Neuronal stem cell (in vitro differentiated cells): Measurements from ENCODE around the gene MTAP.
A peak's percentile ranks its signal among the peaks of the same experiment; 100 is the strongest.

Experiments used
- DNase-seq: peaks from one replicate; pipeline ENCODE4 v3.0.0-alpha.2; 2013; ENCODE audit warnings: low spot score
- H2AFZ ChIP-seq: one replicate; pipeline ENCODE4 v1.6.1; 2013; ENCODE audit warnings: mild to moderate bottlenecking, low read length, inconsistent platforms
- H2AK5ac ChIP-seq: 2 replicates; pipeline ENCODE4 v1.6.1; 2013; ENCODE audit warnings: low read depth, mild to moderate bottlenecking, inconsistent platforms, low read length, moderate library complexity, mixed read lengths
- H2BK120ac ChIP-seq: 2 replicates; pipeline ENCODE4 v1.6.1; 2013; ENCODE audit warnings: low read depth, mild to moderate bottlenecking, inconsistent platforms, low read length, moderate library complexity, mixed read lengths
- H2BK12ac ChIP-seq: one replicate; pipeline ENCODE4 v1.6.1; 2013; ENCODE audit warnings: low read length, inconsistent platforms
- H2BK15ac ChIP-seq: 2 replicates; pipeline ENCODE4 v1.6.1; 2013; ENCODE audit warnings: mild to moderate bottlenecking, low read length, inconsistent platforms, mixed read lengths
- H2BK5ac ChIP-seq: one replicate; pipeline ENCODE4 v1.6.1; 2013; ENCODE audit warnings: inconsistent platforms, mild to moderate bottlenecking, low read length, moderate library complexity
- H3K14ac ChIP-seq: one replicate; pipeline ENCODE4 v1.6.1; 2013; ENCODE audit warnings: low read length, inconsistent platforms
- H3K18ac ChIP-seq: 2 replicates; pipeline ENCODE4 v1.6.1; 2013; ENCODE audit warnings: low read length, inconsistent platforms
- H3K23ac ChIP-seq: 2 replicates; pipeline ENCODE4 v1.6.1; 2013; ENCODE audit warnings: low read depth, mild to moderate bottlenecking, mixed read lengths, low read length, inconsistent platforms; ENCODE audit not compliant: poor library complexity
- H3K27ac ChIP-seq: replicated peaks from 3 replicates; pipeline ENCODE4 v1.5.1; 2013; ENCODE audit warnings: low read length, inconsistent platforms
- H3K27me3 ChIP-seq, 3 experiments: 2 replicates each; pipeline ENCODE4 v1.6.1; 2013; ENCODE audit warnings: low read length in 3 of 3, mild to moderate bottlenecking in 2 of 3, inconsistent platforms in 1 of 3, low read depth in 1 of 3, mixed read lengths in 1 of 3, moderate library complexity in 1 of 3; ENCODE audit not compliant: control insufficient read depth in 3 of 3, insufficient read depth in 3 of 3
- H3K36me3 ChIP-seq, 2 donors: replicated peaks in 1 of 2; 2 replicates each; pipeline ENCODE4 v1.6.1; 2013; ENCODE audit warnings: low read length in 2 of 2; ENCODE audit not compliant: control insufficient read depth in 2 of 2, insufficient read depth in 2 of 2
- H3K4ac ChIP-seq: 2 replicates; pipeline ENCODE4 v1.6.1; 2013; ENCODE audit warnings: inconsistent platforms, mild to moderate bottlenecking, low read length, moderate library complexity
- H3K4me1 ChIP-seq, 2 donors: 1 replicate in 1 of 2; 2 replicates in 1 of 2; pipeline ENCODE4 v1.6.1; 2013; ENCODE audit warnings: low read length in 2 of 2, low read depth in 1 of 2; ENCODE audit not compliant: control insufficient read depth in 2 of 2, insufficient read depth in 1 of 2
- H3K4me2 ChIP-seq: one replicate; pipeline ENCODE4 v1.6.1; 2013; ENCODE audit warnings: mild to moderate bottlenecking, low read length, inconsistent platforms; ENCODE audit not compliant: insufficient read depth, poor library complexity, severe bottlenecking
- H3K4me3 ChIP-seq, 2 donors: 2 replicates each; pipeline ENCODE4 v1.5.1; 2013; ENCODE audit warnings: low read length in 2 of 2, mild to moderate bottlenecking in 2 of 2, inconsistent platforms in 1 of 2, moderate library complexity in 1 of 2
- H3K79me1 ChIP-seq: one replicate; pipeline ENCODE4 v1.6.1; 2013; ENCODE audit warnings: low read depth, mild to moderate bottlenecking, inconsistent platforms, low read length, moderate library complexity
- H3K9ac ChIP-seq: one replicate; pipeline ENCODE4 v1.6.1; 2013; ENCODE audit warnings: mild to moderate bottlenecking, low read depth, low read length, inconsistent platforms; ENCODE audit not compliant: poor library complexity
- H3K9me3 ChIP-seq, 2 donors: replicated peaks in 1 of 2; 2 replicates each; pipeline versions ENCODE3 to v1.6.1; 2013; ENCODE audit warnings: low read length in 2 of 2, mild to moderate bottlenecking in 2 of 2, inconsistent platforms in 1 of 2, low read depth in 1 of 2, mixed read lengths in 1 of 2, moderate library complexity in 1 of 2; ENCODE audit not compliant: control insufficient read depth in 2 of 2, insufficient read depth in 1 of 2
- H4K8ac ChIP-seq: one replicate; pipeline ENCODE4 v1.6.1; 2013; ENCODE audit warnings: low read depth, mild to moderate bottlenecking, inconsistent platforms, low read length, moderate library complexity
- H4K91ac ChIP-seq: one replicate; pipeline ENCODE4 v1.6.1; 2013; ENCODE audit warnings: low read length, low read depth, mild to moderate bottlenecking, inconsistent platforms; ENCODE audit not compliant: poor library complexity
- WGBS, 2 donors: extraction: QIAGEN DNeasy Blood & Tissue Kit; methylation state at CpG; one replicate each; pipeline ENCODE4 v1.1.7; 2013; ENCODE audit warnings: missing lambda C conversion rate in 2 of 2, mixed read lengths in 1 of 2; ENCODE audit not compliant: insufficient read length in 2 of 2, insufficient replicate concordance in 1 of 2; ENCODE audit errors: extremely low coverage in 2 of 2; 5-methylcytosine and 5-hydroxymethylcytosine counted together

MTAP gene

DNA sequence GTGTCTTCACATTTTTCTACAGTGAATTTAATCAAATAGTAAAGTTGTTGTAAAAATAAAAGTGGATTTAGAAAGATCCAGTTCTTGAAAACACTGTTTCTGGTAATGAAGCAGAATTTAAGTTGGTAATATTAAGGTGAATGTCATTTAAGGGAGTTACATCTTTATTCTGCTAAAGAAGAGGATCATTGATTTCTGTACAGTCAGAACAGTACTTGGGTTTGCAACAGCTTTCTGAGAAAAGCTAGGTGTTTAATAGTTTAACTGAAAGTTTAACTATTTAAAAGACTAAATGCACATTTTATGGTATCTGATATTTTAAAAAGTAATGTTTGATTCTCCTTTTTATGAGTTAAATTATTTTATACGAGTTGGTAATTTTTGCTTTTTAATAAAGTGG lies 60.4 kb downstream of the MTAP start:
- Histone ChIP-seq H2BK12ac (no peak overlapping the region), H2AFZ (no peak overlapping the region), H3K4me2 (no peak overlapping the region), H3K9me3 (peaks cover 3% of the 10 kb centered on the region in 2 donors), H2AK5ac (no peak overlapping the region), H3K4me1 (no peaks in the 10 kb centered on the region), H3K18ac (no peak overlapping the region), H3K4ac (no peak overlapping the region), H3K36me3 (peaks cover 9 to 100% of the 10 kb centered on the region in 2 donors), H3K79me1 (no peaks in the 10 kb centered on the region), H3K23ac (no peak overlapping the region), H3K27me3 (no peaks in the 10 kb centered on the region), H2BK15ac (no peak overlapping the region), H4K8ac (no peak overlapping the region), H3K14ac (no peak overlapping the region), H2BK5ac (no peak overlapping the region), H4K91ac (no peak overlapping the region), H2BK120ac (no peak overlapping the region), H3K27ac (no peak overlapping the region), H3K4me3 (no peak overlapping the region), H3K9ac (no peak overlapping the region)
- WGBS, 2 donors = 100% methylated on average over 1 of the region's 1 CpG; no CpG with 5 or more reads in 1 of the 2 donors
- no peak for DNase-seq

DNA sequence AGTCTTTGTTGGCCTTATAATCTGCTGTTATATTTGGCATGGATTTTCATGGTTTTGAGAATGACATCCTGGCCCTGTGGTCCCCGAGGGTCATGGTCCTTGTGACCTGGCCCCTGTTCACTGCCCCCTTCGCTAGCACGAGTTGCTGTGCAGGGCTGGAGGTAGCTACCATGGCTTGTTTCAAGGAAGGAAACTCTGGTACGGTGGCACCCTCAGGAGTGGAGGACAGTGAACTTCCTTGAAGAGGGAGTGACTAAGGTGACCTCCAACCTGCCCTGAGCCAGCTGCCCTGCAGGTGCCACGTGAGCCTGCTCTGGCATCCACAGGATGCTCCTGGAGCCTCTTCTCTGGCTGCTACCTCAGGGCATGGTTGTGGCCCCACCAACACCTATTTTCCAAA lies 62.1 kb downstream of the MTAP start:
- no peak overlapping the region for H2BK120ac ChIP-seq
- DNase-seq = no peak
- no peaks in the 10 kb centered on the region for H3K79me1 ChIP-seq
- no peak overlapping the region for H3K4me2 ChIP-seq
- H2AK5ac ChIP-seq = no peak overlapping the region
- H3K4me3 ChIP-seq = no peak overlapping the region
- no peak overlapping the region for H2BK5ac ChIP-seq
- no peaks in the 10 kb centered on the region for H3K27me3 ChIP-seq
- H4K8ac ChIP-seq = no peak overlapping the region
- no peak overlapping the region for H2BK12ac ChIP-seq
- H3K23ac ChIP-seq = no peak overlapping the region
- no peak overlapping the region for H2BK15ac ChIP-seq
- H4K91ac ChIP-seq = no peak overlapping the region
- no peaks in the 10 kb centered on the region for H3K4me1 ChIP-seq
- H3K9me3 ChIP-seq = peaks cover 3% of the 10 kb centered on the region in 2 donors
- H3K18ac ChIP-seq = peak overlapping the region; percentile 32
- H3K27ac ChIP-seq = no peak overlapping the region
- no peak overlapping the region for H3K9ac ChIP-seq
- H2AFZ ChIP-seq = no peak overlapping the region
- no CpG with 5 or more reads among the region's 5 CpGs for WGBS, 2 donors
- peak overlapping the region; percentile 41 for H3K14ac ChIP-seq
- H3K4ac ChIP-seq = no peak overlapping the region
- peaks cover 9 to 100% of the 10 kb centered on the region in 2 donors for H3K36me3 ChIP-seq

DNA sequence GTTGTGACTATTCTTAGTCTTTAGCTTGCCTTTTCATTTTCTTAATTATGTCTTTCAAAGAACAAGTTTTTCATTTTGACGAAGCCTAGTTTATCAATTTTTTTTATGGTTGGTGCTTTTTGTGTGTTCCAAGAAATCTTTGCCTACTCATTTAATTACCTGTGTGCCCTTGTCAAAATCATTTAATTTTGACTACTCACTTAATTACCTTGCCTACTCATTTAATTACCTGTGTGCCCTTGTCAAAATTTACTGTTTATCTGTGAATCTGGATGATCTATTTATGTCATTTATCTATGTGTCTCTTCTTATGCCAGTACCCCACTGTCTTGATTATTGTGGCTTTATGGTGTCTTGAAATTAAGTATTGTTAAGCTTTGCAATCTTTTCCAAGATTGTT lies 63.9 kb downstream of the MTAP start:
- Histone ChIP-seq H2BK12ac (no peak overlapping the region), H3K79me1 (no peaks in the 10 kb centered on the region), H3K27ac (no peak overlapping the region), H2BK120ac (no peak overlapping the region), H3K18ac (no peak overlapping the region), H2AK5ac (no peak overlapping the region), H3K4me2 (no peak overlapping the region), H2BK5ac (no peak overlapping the region), H3K4me1 (no peaks in the 10 kb centered on the region), H3K23ac (no peak overlapping the region), H3K9me3 (peaks cover 3% of the 10 kb centered on the region in 2 donors), H3K27me3 (no peaks in the 10 kb centered on the region), H4K8ac (no peak overlapping the region), H4K91ac (no peak overlapping the region), H3K9ac (no peak overlapping the region), H3K4me3 (no peak overlapping the region), H2BK15ac (no peak overlapping the region), H2AFZ (no peak overlapping the region), H3K36me3 (peaks cover 6 to 97% of the 10 kb centered on the region in 2 donors), H3K14ac (no peak overlapping the region), H3K4ac (no peak overlapping the region)
- no peak for DNase-seq
- WGBS, 2 donors = no CpG with 5 or more reads among the region's 1 CpG

DNA sequence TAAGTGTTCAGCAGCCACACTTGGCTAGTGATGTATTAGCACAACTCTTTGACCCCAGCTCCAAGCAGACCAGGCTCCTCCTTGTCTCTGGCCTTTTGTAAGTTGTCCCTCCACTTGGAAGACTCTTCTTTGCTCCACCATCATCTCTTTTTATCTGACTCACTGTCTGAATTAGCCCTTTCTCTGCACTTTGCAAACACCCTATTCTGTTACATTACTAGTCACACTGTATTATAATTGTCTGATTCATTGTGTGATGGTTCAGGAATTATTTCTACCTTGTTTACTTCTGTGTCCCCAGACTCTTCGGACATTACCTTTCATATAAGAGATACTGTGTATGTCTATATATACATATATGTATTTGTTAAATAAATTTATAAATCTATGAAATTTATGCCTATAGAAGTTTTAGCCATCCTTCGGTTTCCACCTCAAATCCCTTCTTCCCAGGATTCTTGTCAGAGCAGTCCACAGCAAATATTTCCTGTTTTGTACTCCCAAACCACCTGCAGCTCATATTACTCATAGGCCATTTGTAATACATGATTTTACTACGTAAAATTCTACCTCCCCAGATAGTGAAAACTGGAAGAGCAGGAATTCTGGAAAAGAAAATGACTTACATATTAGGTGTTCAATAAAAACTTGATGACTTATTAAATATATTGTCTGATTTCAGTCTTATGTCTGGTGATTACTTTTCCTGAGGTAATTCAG lies 69.0 kb downstream of the MTAP start:
- H2BK15ac ChIP-seq = no peak overlapping the region
- H3K14ac ChIP-seq = no peak overlapping the region
- no peak overlapping the region for H3K27ac ChIP-seq
- H3K9me3 ChIP-seq = peaks cover 0 to 19% of the 10 kb centered on the region in 2 donors
- WGBS, 2 donors = no CpG with 5 or more reads among the region's 3 CpGs
- H2BK5ac ChIP-seq = no peak overlapping the region
- no peak overlapping the region for H3K4me2 ChIP-seq
- no peak overlapping the region for H2BK12ac ChIP-seq
- no peak overlapping the region for H2BK120ac ChIP-seq
- no peak overlapping the region for H2AFZ ChIP-seq
- DNase-seq = no peak
- no peak overlapping the region for H3K4ac ChIP-seq
- H4K8ac ChIP-seq = no peak overlapping the region
- no peak overlapping the region for H3K9ac ChIP-seq
- no peaks in the 10 kb centered on the region for H3K79me1 ChIP-seq
- H3K27me3 ChIP-seq = no peaks in the 10 kb centered on the region
- no peak overlapping the region for H3K18ac ChIP-seq
- no peak overlapping the region for H4K91ac ChIP-seq
- H3K23ac ChIP-seq = no peak overlapping the region
- peaks cover 0 to 85% of the 10 kb centered on the region in 2 donors for H3K36me3 ChIP-seq
- H2AK5ac ChIP-seq = no peak overlapping the region
- H3K4me1 ChIP-seq = no peaks in the 10 kb centered on the region
- H3K4me3 ChIP-seq = no peak overlapping the region
